ENCODE measurements around the gene RIMBP2.

The RIMBP2 gene

GRCh38 chr12:130577351-130577750, 138.7 kb downstream of the RIMBP2 start:
- TF ChIP-seq SIN3A (IDR thresholded peaks at IDR 0.05; ENCODE audit: borderline replicate concordance, insufficient read depth, low read length) (no peak), POLR2AphosphoS5 (IDR thresholded peaks at IDR 0.05; ENCODE audit: low read depth, low read length) (no peak)
- TF ChIP-seq, protein P1, sequence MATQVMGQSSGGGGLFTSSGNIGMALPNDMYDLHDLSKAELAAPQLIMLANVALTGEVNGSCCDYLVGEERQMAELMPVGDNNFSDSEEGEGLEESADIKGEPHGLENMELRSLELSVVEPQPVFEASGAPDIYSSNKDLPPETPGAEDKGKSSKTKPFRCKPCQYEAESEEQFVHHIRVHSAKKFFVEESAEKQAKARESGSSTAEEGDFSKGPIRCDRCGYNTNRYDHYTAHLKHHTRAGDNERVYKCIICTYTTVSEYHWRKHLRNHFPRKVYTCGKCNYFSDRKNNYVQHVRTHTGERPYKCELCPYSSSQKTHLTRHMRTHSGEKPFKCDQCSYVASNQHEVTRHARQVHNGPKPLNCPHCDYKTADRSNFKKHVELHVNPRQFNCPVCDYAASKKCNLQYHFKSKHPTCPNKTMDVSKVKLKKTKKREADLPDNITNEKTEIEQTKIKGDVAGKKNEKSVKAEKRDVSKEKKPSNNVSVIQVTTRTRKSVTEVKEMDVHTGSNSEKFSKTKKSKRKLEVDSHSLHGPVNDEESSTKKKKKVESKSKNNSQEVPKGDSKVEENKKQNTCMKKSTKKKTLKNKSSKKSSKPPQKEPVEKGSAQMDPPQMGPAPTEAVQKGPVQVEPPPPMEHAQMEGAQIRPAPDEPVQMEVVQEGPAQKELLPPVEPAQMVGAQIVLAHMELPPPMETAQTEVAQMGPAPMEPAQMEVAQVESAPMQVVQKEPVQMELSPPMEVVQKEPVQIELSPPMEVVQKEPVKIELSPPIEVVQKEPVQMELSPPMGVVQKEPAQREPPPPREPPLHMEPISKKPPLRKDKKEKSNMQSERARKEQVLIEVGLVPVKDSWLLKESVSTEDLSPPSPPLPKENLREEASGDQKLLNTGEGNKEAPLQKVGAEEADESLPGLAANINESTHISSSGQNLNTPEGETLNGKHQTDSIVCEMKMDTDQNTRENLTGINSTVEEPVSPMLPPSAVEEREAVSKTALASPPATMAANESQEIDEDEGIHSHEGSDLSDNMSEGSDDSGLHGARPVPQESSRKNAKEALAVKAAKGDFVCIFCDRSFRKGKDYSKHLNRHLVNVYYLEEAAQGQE (IDR thresholded peaks at IDR 0.05; ENCODE audit: insufficient read depth in 1 of 2, low read depth in 2 of 2, low read length in 2 of 2) = no peak

GRCh38 chr12:130576371-130576816, 139.7 kb downstream of the RIMBP2 start:
- no peak for TF ChIP-seq FOXP2 (optimal IDR thresholded peaks at IDR 0.05; ENCODE audit: borderline replicate concordance, extremely low read depth, extremely low read length, insufficient read depth)
- no peak for TF ChIP-seq POLR2AphosphoS5 (IDR thresholded peaks at IDR 0.05; ENCODE audit: low read depth, low read length)
- TF ChIP-seq, protein P1 (IDR thresholded peaks at IDR 0.05; ENCODE audit: insufficient read depth in 1 of 2, low read depth in 2 of 2, low read length in 2 of 2) = no peak
- no peak for TF ChIP-seq TAF1 (IDR thresholded peaks at IDR 0.05; ENCODE audit: borderline replicate concordance, insufficient read depth, low read length)

GRCh38 chr12:130574402-130574801, 141.7 kb downstream of the RIMBP2 start:
- TF ChIP-seq POLR2AphosphoS5 (IDR thresholded peaks at IDR 0.05; ENCODE audit: low read depth, low read length) (no peak), FOXP2 (optimal IDR thresholded peaks at IDR 0.05; ENCODE audit: borderline replicate concordance, extremely low read depth, extremely low read length, insufficient read depth) (no peak), SIN3A (IDR thresholded peaks at IDR 0.05; ENCODE audit: borderline replicate concordance, insufficient read depth, low read length) (no peak), TAF1 (IDR thresholded peaks at IDR 0.05; ENCODE audit: borderline replicate concordance, insufficient read depth, low read length) (no peak)
- TF ChIP-seq, protein P1 (IDR thresholded peaks at IDR 0.05; ENCODE audit: insufficient read depth in 1 of 2, low read depth in 2 of 2, low read length in 2 of 2) = no peak

DNA sequence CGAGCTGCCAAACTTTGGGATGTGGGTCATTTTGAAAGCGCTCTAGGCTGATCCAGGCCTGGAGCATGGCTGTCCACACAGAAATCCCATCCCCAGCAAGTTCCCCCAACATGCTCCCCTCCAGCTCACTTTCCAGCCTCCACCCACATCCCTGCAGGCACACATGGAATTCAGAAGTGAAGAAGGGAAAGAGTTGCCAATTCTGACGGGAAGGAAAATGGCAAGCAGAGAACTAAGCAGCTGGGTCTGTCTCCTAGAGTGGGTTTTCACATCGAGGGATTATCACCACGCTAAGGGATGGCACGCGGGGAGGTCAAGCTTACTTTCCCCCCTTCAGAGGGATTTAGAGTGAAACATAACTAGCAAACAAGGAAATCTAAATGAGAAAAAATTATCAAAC, 142.3 kb downstream of the RIMBP2 start:
- TF ChIP-seq, protein P1 (IDR thresholded peaks at IDR 0.05; ENCODE audit: insufficient read depth in 1 of 2, low read depth in 2 of 2, low read length in 2 of 2) = no peak
- TF ChIP-seq TAF1 (IDR thresholded peaks at IDR 0.05; ENCODE audit: borderline replicate concordance, insufficient read depth, low read length) (no peak), SIN3A (IDR thresholded peaks at IDR 0.05; ENCODE audit: borderline replicate concordance, insufficient read depth, low read length) (no peak)

DNA sequence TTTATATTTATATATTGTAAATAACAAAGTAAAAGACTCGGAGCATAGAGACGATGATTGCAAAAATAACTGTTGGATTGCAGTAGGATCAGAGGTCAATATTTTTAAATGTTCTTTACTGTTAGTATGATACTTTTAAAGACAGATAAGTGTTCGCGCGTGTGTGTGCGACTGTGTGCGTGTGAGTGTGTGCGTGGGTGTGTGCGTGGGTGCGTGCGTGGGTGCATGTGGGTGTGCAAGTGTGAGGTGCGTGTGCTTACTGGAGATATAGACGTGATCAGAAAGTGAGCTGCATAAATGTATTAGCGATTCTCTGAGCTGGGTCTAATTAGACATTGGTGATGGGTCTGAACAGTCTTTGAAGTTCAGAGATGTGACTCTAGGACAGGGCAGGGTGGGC, 142.9 kb downstream of the RIMBP2 start:
- TF ChIP-seq SIN3A (IDR thresholded peaks at IDR 0.05; ENCODE audit: borderline replicate concordance, insufficient read depth, low read length) (no peak), FOXP2 (optimal IDR thresholded peaks at IDR 0.05; ENCODE audit: borderline replicate concordance, extremely low read depth, extremely low read length, insufficient read depth) (no peak), TAF1 (IDR thresholded peaks at IDR 0.05; ENCODE audit: borderline replicate concordance, insufficient read depth, low read length) (no peak), POLR2AphosphoS5 (IDR thresholded peaks at IDR 0.05; ENCODE audit: low read depth, low read length) (no peak)
- TF ChIP-seq, protein P1 (IDR thresholded peaks at IDR 0.05; ENCODE audit: insufficient read depth in 1 of 2, low read depth in 2 of 2, low read length in 2 of 2) = no peak

All from PFSK-1 (cell line).